ENCODE results near the gene NOS3. TPM values are rescaled to one million over a fixed set of nuclear protein-coding genes. Genes with fewer than 3 reads are reported as not detected.
A peak's percentile ranks its signal among the peaks of the same experiment; 100 is the strongest.

Gene NOS3
- total and polyA plus RNA-seq, 9 donors, result 4.9 to 8.9 (median 6.9) TPM

GRCh38 chr7:150952331-150953050, 38.3 kb upstream of the NOS3 start:
- H3K27ac ChIP-seq (ENCODE audit: low read length), result no peak overlapping the region
- no peak for DNase-seq

GRCh38 chr7:150953061-150953997, 37.5 kb upstream of the NOS3 start:
- H3K27me3 ChIP-seq (ENCODE audit: control insufficient read depth, insufficient read depth, low read length), result peaks cover 5% of the 10 kb centered on the region
- peaks cover 44% of the 10 kb centered on the region for H3K4me1 ChIP-seq (ENCODE audit: control insufficient read depth, insufficient read depth, low read length)
- no peak overlapping the region for H3K27ac ChIP-seq (ENCODE audit: low read length)
- no peak overlapping the region for H3K4me3 ChIP-seq (ENCODE audit: low read length)
- no peaks in the 10 kb centered on the region for H3K9me3 ChIP-seq (replicated peaks; ENCODE audit: control insufficient read depth, low read depth, low read length)
- 89% methylated on average over 17 of the region's 17 CpGs for WGBS (ENCODE audit: insufficient coverage)
- peaks cover 25% of the 10 kb centered on the region for H3K36me3 ChIP-seq (ENCODE audit: control insufficient read depth, insufficient read depth, low read length)
- DNase-seq, result no peak

More at GRCh38 chr7:150952331-150953050, 38.3 kb upstream of the NOS3 start:
- WGBS (ENCODE audit: insufficient coverage), result 90% methylated on average over 30 of the region's 33 CpGs
- Histone ChIP-seq H3K27me3 (ENCODE audit: control insufficient read depth, insufficient read depth, low read length) (peaks cover 6% of the 10 kb centered on the region), H3K9me3 (replicated peaks; ENCODE audit: control insufficient read depth, low read depth, low read length) (no peaks in the 10 kb centered on the region), H3K4me1 (ENCODE audit: control insufficient read depth, insufficient read depth, low read length) (peaks cover 41% of the 10 kb centered on the region), H3K36me3 (ENCODE audit: control insufficient read depth, insufficient read depth, low read length) (peaks cover 25% of the 10 kb centered on the region), H3K4me3 (ENCODE audit: low read length) (no peak overlapping the region)

DNA sequence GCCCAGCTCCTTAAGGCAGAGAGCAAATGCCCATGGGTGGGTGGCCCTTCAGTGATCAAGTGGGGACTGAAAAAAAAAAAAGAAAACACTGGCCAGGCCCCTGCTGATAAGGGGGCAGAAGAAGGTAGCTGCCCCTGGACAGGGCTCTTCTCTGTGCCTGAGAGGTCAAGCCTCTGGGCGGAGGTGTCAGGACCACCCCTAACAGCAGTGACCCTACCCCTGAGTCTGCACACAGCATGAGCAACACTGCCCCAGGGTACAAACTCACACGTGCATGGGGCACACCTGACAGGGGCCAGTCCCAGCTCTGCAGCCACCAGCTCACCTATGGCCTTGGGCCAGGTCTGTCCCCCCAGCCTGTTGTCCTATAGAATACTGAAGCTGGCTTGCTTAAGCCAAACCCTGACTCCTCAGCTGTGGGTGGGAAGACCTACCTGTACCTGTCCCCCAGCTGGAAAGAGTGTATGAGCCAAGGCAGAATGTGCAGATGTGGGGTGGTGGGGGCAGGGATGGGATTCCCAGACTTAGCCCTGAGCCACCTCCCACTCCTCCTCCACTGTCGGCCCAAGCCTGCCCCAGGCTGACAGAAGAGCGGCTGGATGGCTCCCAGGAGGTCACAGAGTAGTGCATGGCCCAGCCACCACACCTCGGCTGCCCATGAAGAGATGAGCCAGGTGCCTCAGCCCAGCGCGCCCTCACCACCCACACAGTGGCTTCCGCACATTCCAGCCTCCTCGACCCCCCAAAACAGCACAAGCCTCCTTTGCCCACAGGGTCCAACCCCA, 36.4 kb upstream of the NOS3 start:
- DNase-seq, result no peak
- H3K36me3 ChIP-seq (ENCODE audit: control insufficient read depth, insufficient read depth, low read length), result peaks cover 25% of the 10 kb centered on the region
- H3K27me3 ChIP-seq (ENCODE audit: control insufficient read depth, insufficient read depth, low read length), result peaks cover 14% of the 10 kb centered on the region
- peak overlapping the region; percentile 77 for H3K27ac ChIP-seq (ENCODE audit: low read length)
- no peaks in the 10 kb centered on the region for H3K9me3 ChIP-seq (replicated peaks; ENCODE audit: control insufficient read depth, low read depth, low read length)
- H3K4me1 ChIP-seq (ENCODE audit: control insufficient read depth, insufficient read depth, low read length), result peaks cover 44% of the 10 kb centered on the region
- H3K4me3 ChIP-seq (ENCODE audit: low read length), result no peak overlapping the region
- 67% methylated on average over 8 of the region's 9 CpGs for WGBS (ENCODE audit: insufficient coverage)

GRCh38 chr7:150954986-150955518, 35.8 kb upstream of the NOS3 start:
- Histone ChIP-seq H3K27ac (ENCODE audit: low read length) (peak overlapping the region; percentile 77), H3K27me3 (ENCODE audit: control insufficient read depth, insufficient read depth, low read length) (peaks cover 17% of the 10 kb centered on the region), H3K4me1 (ENCODE audit: control insufficient read depth, insufficient read depth, low read length) (peaks cover 44% of the 10 kb centered on the region), H3K4me3 (ENCODE audit: low read length) (peak overlapping the region; percentile 8), H3K36me3 (ENCODE audit: control insufficient read depth, insufficient read depth, low read length) (peaks cover 25% of the 10 kb centered on the region), H3K9me3 (replicated peaks; ENCODE audit: control insufficient read depth, low read depth, low read length) (no peaks in the 10 kb centered on the region)
- 50% methylated on average over 18 of the region's 21 CpGs for WGBS (ENCODE audit: insufficient coverage)
- no peak for DNase-seq

GRCh38 chr7:150955519-150956394, 35.1 kb upstream of the NOS3 start:
- 23% methylated on average over 23 of the region's 38 CpGs for WGBS (ENCODE audit: insufficient coverage)
- peak overlapping the region; percentile 8 for H3K4me3 ChIP-seq (ENCODE audit: low read length)

GRCh38 chr7:150956395-150957132, 34.3 kb upstream of the NOS3 start:
- H3K27me3 ChIP-seq (ENCODE audit: control insufficient read depth, insufficient read depth, low read length), result peaks cover 17% of the 10 kb centered on the region
- no peak overlapping the region for H3K4me3 ChIP-seq (ENCODE audit: low read length)
- no peak for DNase-seq
- H3K27ac ChIP-seq (ENCODE audit: low read length), result peak overlapping the region; percentile 69
- peaks cover 15% of the 10 kb centered on the region for H3K36me3 ChIP-seq (ENCODE audit: control insufficient read depth, insufficient read depth, low read length)
- H3K9me3 ChIP-seq (replicated peaks; ENCODE audit: control insufficient read depth, low read depth, low read length), result no peaks in the 10 kb centered on the region
- 90% methylated on average over 7 of the region's 9 CpGs for WGBS (ENCODE audit: insufficient coverage)
- H3K4me1 ChIP-seq (ENCODE audit: control insufficient read depth, insufficient read depth, low read length), result peaks cover 51% of the 10 kb centered on the region

More at GRCh38 chr7:150955519-150956394, 35.1 kb upstream of the NOS3 start:
- Histone ChIP-seq H3K27me3 (ENCODE audit: control insufficient read depth, insufficient read depth, low read length) (peaks cover 17% of the 10 kb centered on the region), H3K4me1 (ENCODE audit: control insufficient read depth, insufficient read depth, low read length) (peaks cover 44% of the 10 kb centered on the region), H3K27ac (ENCODE audit: low read length) (peak overlapping the region; percentile 81), H3K9me3 (replicated peaks; ENCODE audit: control insufficient read depth, low read depth, low read length) (no peaks in the 10 kb centered on the region), H3K36me3 (ENCODE audit: control insufficient read depth, insufficient read depth, low read length) (peaks cover 18% of the 10 kb centered on the region)
- peak; percentile 80 for DNase-seq

- peaks cover 59% of the 10 kb centered on the region for H3K4me1 ChIP-seq (ENCODE audit: control insufficient read depth, insufficient read depth, low read length)
- no peak overlapping the region for H3K27ac ChIP-seq (ENCODE audit: low read length)
- no peaks in the 10 kb centered on the region for H3K9me3 ChIP-seq (replicated peaks; ENCODE audit: control insufficient read depth, low read depth, low read length)
- peaks cover 7% of the 10 kb centered on the region for H3K36me3 ChIP-seq (ENCODE audit: control insufficient read depth, insufficient read depth, low read length)
- 69% methylated on average over 23 of the region's 26 CpGs for WGBS (ENCODE audit: insufficient coverage)
- peaks cover 17% of the 10 kb centered on the region for H3K27me3 ChIP-seq (ENCODE audit: control insufficient read depth, insufficient read depth, low read length)
- H3K4me3 ChIP-seq (ENCODE audit: low read length), result no peak overlapping the region
- no peak for DNase-seq
These were observed 33.4 kb upstream of the NOS3 start for GRCh38 chr7:150957133-150958020.

DNA sequence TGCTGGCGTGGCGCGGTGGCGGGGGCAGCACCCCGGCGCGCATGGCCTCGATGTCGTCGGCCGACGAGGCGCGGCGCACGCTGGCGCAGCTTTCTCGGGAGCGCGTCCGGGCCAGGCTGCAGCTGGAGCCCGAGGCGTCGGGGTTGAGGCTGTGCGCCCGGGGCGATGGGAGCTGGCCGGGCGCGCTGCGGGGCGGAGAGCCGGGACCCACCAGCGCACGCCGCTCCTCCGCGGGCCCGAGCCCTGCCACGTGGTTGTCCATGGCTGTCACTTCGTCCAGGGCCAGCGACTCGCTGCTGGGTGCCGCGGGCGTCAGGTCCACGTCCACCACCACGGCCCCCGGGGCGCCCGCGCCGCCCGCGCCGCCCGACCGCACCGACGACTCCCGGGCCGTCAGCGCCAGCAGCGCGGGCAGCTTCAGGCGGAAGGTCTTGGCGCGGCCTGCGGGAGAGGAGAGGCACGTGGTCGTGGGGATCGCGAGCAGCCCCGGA, 32.7 kb upstream of the NOS3 start:
- Histone ChIP-seq H3K4me3 (ENCODE audit: low read length) (no peak overlapping the region), H3K36me3 (ENCODE audit: control insufficient read depth, insufficient read depth, low read length) (peaks cover 4% of the 10 kb centered on the region), H3K9me3 (replicated peaks; ENCODE audit: control insufficient read depth, low read depth, low read length) (no peaks in the 10 kb centered on the region), H3K4me1 (ENCODE audit: control insufficient read depth, insufficient read depth, low read length) (peaks cover 66% of the 10 kb centered on the region), H3K27me3 (ENCODE audit: control insufficient read depth, insufficient read depth, low read length) (peaks cover 17% of the 10 kb centered on the region), H3K27ac (ENCODE audit: low read length) (no peak overlapping the region)
- DNase-seq, result no peak
- 17% methylated on average over 65 of the region's 74 CpGs for WGBS (ENCODE audit: insufficient coverage)
